ENCODE results near the gene MAGEE1. TPM values are rescaled to one million over a fixed set of nuclear protein-coding genes. Genes with fewer than 3 reads are reported as not detected.

Gene MAGEE1, protein sequence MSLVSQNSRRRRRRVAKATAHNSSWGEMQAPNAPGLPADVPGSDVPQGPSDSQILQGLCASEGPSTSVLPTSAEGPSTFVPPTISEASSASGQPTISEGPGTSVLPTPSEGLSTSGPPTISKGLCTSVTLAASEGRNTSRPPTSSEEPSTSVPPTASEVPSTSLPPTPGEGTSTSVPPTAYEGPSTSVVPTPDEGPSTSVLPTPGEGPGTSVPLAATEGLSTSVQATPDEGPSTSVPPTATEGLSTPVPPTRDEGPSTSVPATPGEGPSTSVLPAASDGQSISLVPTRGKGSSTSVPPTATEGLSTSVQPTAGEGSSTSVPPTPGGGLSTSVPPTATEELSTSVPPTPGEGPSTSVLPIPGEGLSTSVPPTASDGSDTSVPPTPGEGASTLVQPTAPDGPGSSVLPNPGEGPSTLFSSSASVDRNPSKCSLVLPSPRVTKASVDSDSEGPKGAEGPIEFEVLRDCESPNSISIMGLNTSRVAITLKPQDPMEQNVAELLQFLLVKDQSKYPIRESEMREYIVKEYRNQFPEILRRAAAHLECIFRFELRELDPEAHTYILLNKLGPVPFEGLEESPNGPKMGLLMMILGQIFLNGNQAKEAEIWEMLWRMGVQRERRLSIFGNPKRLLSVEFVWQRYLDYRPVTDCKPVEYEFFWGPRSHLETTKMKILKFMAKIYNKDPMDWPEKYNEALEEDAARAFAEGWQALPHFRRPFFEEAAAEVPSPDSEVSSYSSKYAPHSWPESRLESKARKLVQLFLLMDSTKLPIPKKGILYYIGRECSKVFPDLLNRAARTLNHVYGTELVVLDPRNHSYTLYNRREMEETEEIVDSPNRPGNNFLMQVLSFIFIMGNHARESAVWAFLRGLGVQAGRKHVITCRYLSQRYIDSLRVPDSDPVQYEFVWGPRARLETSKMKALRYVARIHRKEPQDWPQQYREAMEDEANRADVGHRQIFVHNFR
- total RNA-seq = under 0.01 and 0.29 TPM in 2 replicates

DNA sequence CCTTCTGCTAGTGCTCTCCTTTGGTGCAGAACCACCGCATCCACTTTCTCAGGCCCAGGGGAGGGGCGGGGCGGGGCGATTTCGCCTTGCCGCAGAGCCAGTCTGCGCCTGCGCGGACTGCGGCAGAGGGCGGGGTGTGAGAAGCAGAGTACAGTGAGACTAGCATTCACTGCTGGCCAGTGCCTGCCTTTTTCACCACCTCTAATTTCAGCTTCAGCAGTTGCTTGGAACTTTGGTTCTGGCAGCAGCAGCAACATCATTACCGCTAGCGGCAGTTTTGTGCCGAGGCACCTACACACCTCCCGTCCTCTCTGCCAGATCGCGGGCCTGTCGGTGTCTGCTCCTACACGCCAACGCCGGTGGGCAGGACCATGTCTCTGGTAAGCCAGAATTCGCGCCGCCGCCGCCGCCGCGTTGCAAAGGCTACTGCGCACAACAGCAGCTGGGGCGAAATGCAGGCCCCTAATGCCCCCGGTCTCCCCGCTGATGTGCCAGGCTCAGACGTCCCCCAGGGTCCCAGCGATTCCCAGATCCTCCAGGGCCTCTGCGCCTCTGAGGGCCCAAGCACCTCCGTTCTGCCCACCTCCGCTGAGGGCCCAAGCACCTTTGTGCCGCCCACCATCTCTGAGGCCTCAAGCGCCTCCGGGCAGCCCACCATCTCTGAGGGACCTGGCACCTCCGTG, at the start of gene MAGEE1:
Gene MAGEE1 (plus strand): TSS at position 151 of the 683 bp plus-strand sequence. CDS start 221 bp downstream, at position 372.

Measured in placental pericyte (primary cell).